ENCODE measurements around the gene SHB. TPM values are rescaled to one million over a fixed set of nuclear protein-coding genes. Genes with fewer than 3 reads are reported as not detected.

SHB gene
- total and polyA plus RNA-seq, 2 of the 8 experiments (the other 6 are each of a cell fraction or from before 2014, with no cell fraction given) = 4.1 to 12.6 TPM

DNA sequence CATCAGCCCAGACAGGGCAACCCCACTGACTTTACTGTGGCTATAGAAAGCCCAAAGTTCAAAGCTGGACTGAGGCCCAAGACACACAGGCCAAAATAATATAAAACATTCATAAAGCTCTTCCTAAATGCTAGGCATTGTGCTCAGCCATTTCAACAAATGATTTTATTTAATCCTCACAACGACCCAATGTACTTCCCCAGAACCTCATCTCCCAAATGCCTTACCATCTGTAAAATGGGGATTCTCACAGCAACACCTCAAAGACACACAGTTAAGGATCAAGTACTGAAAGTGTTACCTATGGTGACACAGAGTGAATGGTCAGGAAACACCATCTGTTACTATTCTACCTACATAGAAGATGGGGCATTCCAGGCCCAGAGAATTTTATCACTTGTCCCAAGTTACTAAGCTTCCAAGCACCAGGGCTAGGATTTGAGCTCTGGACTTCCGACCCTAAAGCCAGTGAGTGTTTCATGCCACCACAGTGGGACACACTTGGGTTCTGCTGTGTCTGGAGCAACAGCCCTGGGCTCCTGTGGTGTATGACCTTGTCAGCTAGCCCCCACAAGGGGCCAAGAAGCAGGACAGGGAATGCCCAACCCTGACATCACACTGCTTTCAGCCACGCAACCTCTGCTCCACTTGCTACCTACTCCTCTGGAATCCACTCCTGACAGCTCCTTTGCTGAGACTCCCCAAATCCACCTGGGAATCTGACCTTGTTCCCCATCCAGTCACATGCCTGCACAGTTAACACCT is 15.1 kb downstream of the SHB start:
- Histone ChIP-seq H2BK120ac (replicated peaks; ENCODE audit: low read depth, low read length) (no peak overlapping the region), H4K8ac (ENCODE audit: extremely low read depth, insufficient read depth, low read length) (no peak overlapping the region), H3K23me2 (ENCODE audit: low read depth, low read length) (no peaks in the 10 kb centered on the region), H2BK12ac (ENCODE audit: low read depth, low read length) (no peak overlapping the region), H3K4me3 (ENCODE audit: extremely low read depth in 1 of 4, insufficient read depth in 2 of 4, low read depth in 3 of 4, low read length in 4 of 4) (no peak overlapping the region), H3K79me1 (ENCODE audit: low read depth, low read length) (peaks cover 16% of the 10 kb centered on the region), H2AK5ac (ENCODE audit: low read depth, low read length) (no peak overlapping the region; the same call in 1 of the 2 replicates), H2AFZ (ENCODE audit: low read length) (no peak overlapping the region), H2BK20ac (ENCODE audit: low read length) (no peak overlapping the region), H4K91ac (replicated peaks; ENCODE audit: insufficient read length, low read length) (no peak overlapping the region), H4K5ac (ENCODE audit: insufficient read length, low read depth, low read length) (no peak overlapping the region), H3K4me2 (ENCODE audit: insufficient read depth in 1 of 2, low read depth in 2 of 2, low read length in 2 of 2) (no peak overlapping the region), H2BK5ac (ENCODE audit: low read depth, low read length) (no peak overlapping the region), H3K14ac (ENCODE audit: insufficient read length) (no peak overlapping the region), H2BK15ac (ENCODE audit: low read length) (no peak overlapping the region), H3K79me2 (ENCODE audit: control insufficient read depth in 1 of 2, insufficient read depth in 2 of 2, low read length in 2 of 2) (peaks cover 0 to 34% of the 10 kb centered on the region in 2 experiments; a peak in 2 of 4 replicates), H3K56ac (replicated peaks; ENCODE audit: insufficient read length, low read depth, low read length) (no peak overlapping the region), H3K18ac (ENCODE audit: extremely low read depth, low read length) (peak overlapping the region; percentile 6; the same call in 1 of the 2 replicates), H3K36me3 (ENCODE audit: control insufficient read depth in 2 of 4, insufficient read depth in 4 of 4, low read length in 3 of 4) (no peaks in the 10 kb centered on the region), H3K27me3 (replicated peaks in 1 of 4; ENCODE audit: control insufficient read depth in 3 of 4, extremely low read depth in 1 of 4, insufficient read depth in 3 of 4, low read length in 3 of 4) (no peaks in the 10 kb centered on the region), H3K27ac (ENCODE audit: low read depth, low read length) (no peak overlapping the region), H3K4me1 (replicated peaks in 1 of 4; ENCODE audit: control insufficient read depth in 3 of 4, insufficient read depth in 4 of 4, low read length in 3 of 4) (peaks cover 2 to 13% (median 7%) of the 10 kb centered on the region in 4 experiments; a peak in 6 of 7 replicates), H3K4ac (replicated peaks; ENCODE audit: insufficient read length, low read depth, low read length) (no peak overlapping the region), H3K9ac (replicated peaks in 1 of 4; ENCODE audit: extremely low read depth in 1 of 4, low read depth in 3 of 4, low read length in 3 of 4) (no peak overlapping the region), H3K23ac (ENCODE audit: insufficient read length) (no peak overlapping the region), H4K20me1 (replicated peaks in 1 of 2; ENCODE audit: control insufficient read depth in 1 of 2, insufficient read depth in 2 of 2, low read length in 2 of 2) (peaks cover 0 to 8% of the 10 kb centered on the region in 2 experiments), H3K9me3 (ENCODE audit: insufficient read depth in 2 of 2, low read depth in 1 of 2, low read length in 1 of 2) (no peaks in the 10 kb centered on the region)
- DNase-seq (ENCODE audit: low read depth in 1 of 2, low spot score in 2 of 2) (no peak), FAIRE-seq (no peak)
- TF ChIP-seq MAFK (IDR thresholded peaks at IDR 0.05; ENCODE audit: low read depth, low read length) = no peak
- no peak for TF ChIP-seq KDM1A (IDR thresholded peaks at IDR 0.05; ENCODE audit: borderline replicate concordance, low read length)
- TF ChIP-seq, protein P1, sequence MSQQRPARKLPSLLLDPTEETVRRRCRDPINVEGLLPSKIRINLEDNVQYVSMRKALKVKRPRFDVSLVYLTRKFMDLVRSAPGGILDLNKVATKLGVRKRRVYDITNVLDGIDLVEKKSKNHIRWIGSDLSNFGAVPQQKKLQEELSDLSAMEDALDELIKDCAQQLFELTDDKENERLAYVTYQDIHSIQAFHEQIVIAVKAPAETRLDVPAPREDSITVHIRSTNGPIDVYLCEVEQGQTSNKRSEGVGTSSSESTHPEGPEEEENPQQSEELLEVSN (IDR thresholded peaks at IDR 0.05) = no peak
- TF ChIP-seq GABPA (IDR thresholded peaks at IDR 0.05; ENCODE audit: borderline replicate concordance, insufficient read depth, low read length) = no peak
- no peak for TF ChIP-seq TBP (IDR thresholded peaks at IDR 0.05; ENCODE audit: low read depth, low read length)
- no peak for TF ChIP-seq TAF7 (optimal IDR thresholded peaks at IDR 0.05; ENCODE audit: borderline replicate concordance, low read depth, low read length)
- no peak for TF ChIP-seq RFX5 (IDR thresholded peaks at IDR 0.05; ENCODE audit: borderline replicate concordance, low read depth, low read length)
- no peak for TF ChIP-seq SIRT6 (IDR thresholded peaks at IDR 0.05; ENCODE audit: low read length)
- TF ChIP-seq ASH2L (IDR thresholded peaks at IDR 0.05; ENCODE audit: low read length) = no peak
- ChIA-PET POLR2A (ENCODE audit: partially characterized antibody) (interaction anchor here (0.8 kb wide), 1 partner anchor 40 kb away, joined by 4 read pairs; no protein-coding TSS in a partner anchor), CTCF (ENCODE audit: partially characterized antibody) (interaction anchor here (0.6 to 1.8 kb wide), 12 partner anchors 9 to 343 kb away, joined by 3 to 7 read pairs (median 3); no protein-coding TSS in a partner anchor)
- WGBS, 2 experiments (ENCODE audit: extremely low coverage in 1 of 2, insufficient coverage in 1 of 2, insufficient read length in 1 of 2, insufficient replicate concordance in 2 of 2, low coverage in 1 of 2, low lambda C conversion rate in 2 of 2, missing lambda C conversion rate in 1 of 2) = 86% methylated on average over 3 of the region's 3 CpGs; no CpG with 5 or more reads in 1 of the 2 experiments
